NCI-H69 (cell line): ENCODE results near the gene HKDC1.
"Not testable (repeated sequence)": the region's sequence is repeated elsewhere in the genome, so short reads cannot be mapped to it uniquely, and the experiment has no call there.

Experiments
- DNase-seq: peaks from one replicate; lab custom pipeline; 2025; lab: John Stamatoyannopoulos, UW

HKDC1 gene

DNA sequence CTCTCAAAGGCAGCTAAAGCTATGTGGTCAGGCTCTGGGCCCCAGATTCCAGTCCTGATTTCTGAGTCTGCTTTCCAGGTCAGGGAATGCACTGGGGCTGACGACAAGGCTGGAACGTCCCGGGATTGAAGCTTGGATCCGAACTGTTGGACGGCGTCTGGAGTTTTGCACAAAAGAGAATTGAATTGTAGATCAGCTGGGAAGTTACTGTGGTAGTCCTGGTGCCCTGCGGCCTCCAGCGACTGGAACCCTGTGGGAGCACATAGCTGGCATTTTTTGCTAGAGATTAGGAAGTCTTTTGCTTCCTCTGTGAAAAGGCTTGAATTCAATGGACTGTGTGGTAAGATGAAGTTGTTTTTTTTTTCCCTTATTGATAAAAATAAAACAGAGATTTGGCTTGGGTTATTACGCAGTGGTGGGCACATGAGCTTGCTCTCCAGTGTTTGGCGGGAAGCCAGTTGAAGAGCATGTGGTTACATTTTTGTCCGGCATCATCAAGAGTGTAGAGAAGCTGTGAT, 58.4 kb downstream of the HKDC1 start, which contains the start of gene HK1:
TSS of gene HK1 (plus strand) at position 51 of the 518 bp plus-strand sequence.
- no peak for DNase-seq

DNA sequence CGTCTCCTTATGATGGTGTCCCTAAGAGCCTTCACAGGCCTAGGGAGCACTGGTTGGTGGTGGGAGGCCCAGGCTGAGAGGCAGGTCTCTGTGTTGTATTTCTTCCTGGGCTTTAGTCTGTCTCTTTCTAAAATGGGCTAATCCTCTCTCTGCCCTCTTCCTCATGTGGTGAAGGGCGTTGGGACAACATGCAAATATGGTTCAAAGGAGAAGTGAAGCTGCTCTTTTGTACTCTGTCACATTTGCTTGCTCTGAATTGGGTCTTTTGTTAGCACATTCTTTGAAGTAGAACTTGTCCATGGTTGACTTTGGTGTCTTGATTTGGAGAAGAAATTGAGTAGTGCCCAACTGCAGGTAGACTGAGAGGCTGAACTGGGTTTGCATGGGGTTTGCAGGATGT, 59.0 kb downstream of the HKDC1 start:
- DNase-seq: no peak

DNA sequence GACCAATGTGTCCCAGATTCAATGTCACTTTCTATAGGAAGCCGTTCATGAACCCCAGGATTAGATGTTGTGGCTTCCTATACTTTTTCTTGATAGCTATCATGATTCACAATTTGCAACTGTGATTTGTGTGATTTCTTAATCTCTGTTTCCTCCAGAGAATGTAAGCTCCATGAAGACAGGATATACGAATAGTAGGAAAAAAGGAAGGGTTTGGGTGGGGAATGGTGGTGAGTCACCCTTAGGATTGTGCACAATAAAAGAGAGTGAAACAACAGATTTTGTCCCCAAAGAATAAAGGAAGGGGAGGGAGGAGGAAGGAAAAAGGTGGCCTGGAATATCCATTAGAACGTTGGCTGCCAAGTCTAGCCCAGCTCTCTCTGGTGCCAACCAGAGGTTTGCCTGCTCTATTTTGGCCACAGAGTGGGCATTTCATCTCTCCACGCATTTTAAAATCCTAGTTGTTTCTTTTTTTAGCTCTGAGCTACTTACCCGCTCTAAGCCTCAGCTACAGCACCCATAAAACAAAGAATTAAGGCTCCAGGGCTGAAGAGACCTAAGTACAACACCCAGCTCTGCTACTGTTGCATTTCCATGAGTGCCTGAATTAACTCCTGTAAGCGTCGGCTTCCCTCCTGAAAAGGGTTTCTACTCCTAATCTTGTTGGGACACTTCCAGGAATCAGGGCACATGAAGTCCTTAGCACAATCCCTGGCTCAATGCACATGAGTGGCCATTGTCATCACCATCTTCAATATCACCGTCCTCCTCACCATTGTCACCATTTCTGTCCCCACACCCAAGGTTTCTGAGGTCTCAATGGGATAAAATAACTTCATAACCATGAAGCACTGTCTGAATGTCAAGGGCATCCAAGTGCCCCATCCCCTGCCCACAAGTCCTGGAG, 61.6 kb downstream of the HKDC1 start:
- no peak for DNase-seq

DNA sequence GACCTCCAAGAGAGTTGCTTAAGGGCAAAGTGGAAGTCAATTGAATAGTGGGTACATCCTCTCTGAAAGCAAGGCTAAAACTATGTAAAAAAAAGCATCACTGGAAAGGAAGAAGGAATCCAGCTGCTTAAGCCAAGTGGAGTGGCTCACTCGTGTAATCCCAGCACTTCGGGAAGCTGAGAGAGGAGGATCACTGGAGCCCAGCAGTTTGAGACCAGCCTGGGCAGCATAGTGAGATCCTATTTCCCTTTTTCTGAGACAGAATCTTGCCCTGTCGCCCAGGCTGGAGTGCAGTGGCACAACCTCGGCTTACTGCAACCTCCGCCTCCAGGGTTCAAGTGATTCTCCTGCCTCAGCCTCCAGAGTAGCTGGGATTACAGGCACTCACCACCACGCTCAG, 64.3 kb downstream of the HKDC1 start:
- not testable (repeated sequence) for DNase-seq

DNA sequence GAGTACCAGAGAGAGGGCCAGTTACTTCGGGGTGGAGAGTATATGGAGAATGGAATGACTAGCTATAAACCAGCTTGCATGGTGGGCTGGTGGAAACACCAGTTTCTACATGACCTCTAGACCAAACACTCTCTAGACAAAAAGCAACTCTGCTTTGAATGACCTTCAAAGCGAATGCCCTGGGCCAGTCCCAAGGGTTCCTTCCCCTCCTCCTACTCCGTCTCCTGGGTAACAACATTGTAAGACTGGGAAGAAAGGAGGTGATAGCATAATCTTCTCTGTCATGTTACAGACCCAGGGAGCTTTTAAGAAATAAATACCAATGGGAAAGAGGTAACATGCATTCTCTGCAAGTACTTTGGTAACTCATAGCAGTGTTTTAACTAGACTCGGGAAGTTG, 65.6 kb downstream of the HKDC1 start:
- DNase-seq: no peak

DNA sequence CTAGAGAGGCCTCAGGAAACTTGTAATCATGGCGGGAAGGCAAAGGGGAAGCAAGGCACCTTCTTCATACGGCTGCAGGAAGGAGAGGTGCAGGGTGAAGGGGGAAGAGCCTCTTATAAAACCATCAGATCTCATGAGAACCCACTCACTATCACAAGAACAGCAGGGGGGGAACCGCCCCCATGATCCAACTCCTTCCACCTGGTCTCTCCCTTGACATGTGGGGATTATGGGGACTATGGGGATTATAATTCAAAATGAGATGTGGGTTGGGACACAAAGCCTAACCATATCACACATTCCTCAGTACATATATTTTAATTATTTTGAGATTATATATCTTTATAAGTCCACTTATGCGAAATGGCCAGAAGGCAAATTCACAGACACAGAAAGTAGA, 67.0 kb downstream of the HKDC1 start:
- DNase-seq: no peak

DNA sequence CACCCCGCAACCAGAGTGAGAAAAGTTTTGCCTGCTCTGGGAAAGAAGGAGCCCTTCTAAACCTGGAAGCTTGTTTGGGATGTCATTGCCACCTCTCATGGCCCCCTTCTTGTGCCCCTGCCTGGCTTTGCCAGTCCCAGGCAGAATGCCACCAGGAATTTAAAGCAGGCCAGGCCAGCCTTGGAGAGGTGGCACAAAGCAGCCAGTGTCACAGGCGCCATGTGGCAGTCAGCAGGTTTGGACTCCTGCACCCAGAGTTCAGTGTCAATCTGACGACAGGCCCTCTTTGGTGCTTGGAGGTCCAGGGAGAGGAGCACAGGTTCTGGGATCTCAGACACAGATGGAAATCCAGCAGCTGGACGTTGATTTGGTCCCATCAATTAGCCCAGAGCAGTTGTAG, 70.9 kb downstream of the HKDC1 start:
- DNase-seq: no peak

DNA sequence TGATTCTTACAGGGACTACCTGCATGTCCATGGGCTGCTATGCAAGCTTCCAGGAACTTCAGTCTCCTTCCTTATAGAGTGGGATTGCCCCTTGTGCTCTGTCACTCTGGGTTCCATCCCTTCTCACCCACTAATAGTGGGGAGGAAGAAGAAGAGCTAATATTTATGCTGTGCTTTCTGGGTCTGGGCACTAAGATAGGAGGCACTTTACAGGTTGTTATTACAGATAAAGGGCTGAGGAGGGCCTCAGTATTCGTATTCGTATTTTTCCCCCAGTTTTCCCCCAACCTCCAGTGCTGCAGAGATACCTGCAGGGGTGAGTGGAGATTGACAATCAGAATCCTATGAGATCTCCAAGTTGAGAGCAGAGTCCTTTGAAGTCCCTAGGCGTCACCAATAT, 72.3 kb downstream of the HKDC1 start:
- no peak for DNase-seq

DNA sequence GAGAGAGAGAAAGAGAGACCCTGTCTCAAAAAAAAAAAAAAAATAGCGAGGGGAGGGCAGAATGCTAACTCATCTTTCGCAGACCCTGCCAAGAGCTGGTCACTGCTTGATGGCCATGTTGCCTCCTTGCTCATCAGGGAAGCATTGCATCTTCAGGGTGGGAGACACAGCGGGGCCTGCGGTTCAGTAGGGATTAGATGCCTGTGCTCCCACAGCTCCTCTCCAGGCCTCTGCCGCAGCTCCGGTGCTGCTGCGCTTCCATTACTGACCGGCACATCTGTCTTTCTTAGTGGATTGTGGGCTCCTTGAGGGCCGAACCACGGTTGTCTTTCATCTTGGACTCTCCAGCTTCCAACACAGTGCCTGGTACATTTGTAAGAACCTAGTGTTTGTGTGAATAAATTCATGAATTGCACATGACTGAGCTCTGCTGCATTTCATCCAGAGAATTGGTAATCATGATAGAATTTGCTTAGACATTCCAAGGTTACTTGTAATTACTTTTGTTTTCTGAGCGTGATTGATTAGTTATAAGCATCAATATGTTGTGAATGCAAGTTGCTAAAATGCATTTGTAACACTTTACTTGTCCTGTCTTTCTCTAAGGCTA, 75.0 kb downstream of the HKDC1 start:
- no peak for DNase-seq

DNA sequence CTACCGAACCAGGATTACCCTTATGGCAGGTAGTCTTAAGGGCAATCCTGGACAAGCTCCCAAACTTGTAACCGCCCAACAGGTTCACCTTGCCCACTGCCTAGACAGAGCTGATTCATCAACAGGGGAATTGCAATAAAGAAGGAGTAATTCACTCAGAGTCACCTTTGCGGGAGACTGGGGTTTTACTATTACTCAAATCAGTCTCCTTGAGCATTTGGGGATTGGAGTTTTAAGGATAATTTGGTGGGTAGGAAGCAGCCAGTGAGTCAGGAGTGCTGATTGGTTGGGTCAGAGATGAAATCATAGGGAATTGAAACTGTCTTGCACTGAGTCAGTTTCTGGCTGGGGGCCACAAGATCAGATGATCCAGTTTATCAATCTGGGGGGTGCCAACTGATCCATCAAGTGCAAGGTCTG, 83.5 kb downstream of the HKDC1 start:
- no peak for DNase-seq

DNA sequence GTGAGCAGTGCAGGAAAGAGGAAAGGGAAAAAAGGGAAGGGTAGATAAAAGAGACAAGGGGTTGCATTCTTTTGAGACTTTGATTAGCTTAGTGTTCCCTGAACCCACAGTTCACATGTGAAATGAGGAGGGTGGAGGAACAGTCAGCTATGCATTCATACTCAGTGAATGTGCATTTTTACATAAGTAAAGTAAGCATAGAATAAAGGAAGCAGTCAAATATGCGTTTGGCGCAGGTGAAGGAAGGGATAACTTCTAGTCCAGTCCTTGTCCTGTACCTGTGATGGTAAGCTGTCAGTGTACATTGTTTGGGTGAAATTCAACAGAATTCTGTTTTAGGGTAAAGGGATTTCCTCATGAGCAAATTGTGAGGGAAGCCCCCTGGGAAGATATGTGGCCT, 86.3 kb downstream of the HKDC1 start:
- no peak for DNase-seq

DNA sequence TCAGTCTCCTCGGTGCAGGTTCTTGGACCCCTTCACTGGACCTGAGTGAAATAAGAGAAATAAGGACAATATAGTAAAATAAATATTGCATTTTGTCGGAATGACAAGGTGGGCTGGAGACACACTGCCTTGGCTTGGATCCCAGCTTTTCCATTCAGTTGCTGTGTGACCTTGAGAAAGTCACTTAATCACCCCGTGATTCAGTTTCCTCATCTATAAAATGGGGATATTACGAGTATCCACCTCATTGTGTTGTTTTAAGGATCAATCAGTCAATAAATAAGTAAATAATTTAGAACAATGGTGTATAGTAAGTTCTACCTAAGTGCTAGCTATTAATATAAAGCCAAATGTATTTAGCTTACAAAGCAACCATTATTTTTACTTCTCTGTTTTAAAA, 87.3 kb downstream of the HKDC1 start:
- DNase-seq: no peak

DNA sequence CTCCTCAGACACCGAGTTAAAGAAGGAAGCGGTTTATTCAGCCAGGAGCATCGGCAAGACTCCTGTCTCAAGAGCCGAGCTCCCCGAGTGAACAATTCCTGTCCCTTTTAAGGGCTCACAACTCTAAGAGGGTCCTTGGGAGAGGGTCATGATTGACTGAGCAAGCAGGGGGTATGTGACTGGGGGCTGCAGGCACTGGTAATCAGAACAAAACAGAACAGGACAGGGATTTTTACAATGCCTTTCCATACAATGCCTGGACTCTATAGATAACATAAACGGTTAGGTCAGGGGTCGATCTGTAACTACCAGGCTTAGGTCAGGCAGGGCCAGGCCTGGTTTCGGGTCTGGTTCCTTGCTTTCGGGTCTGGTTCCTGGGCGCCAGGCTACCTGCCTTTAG, 88.2 kb downstream of the HKDC1 start:
- DNase-seq: not testable (repeated sequence)

DNA sequence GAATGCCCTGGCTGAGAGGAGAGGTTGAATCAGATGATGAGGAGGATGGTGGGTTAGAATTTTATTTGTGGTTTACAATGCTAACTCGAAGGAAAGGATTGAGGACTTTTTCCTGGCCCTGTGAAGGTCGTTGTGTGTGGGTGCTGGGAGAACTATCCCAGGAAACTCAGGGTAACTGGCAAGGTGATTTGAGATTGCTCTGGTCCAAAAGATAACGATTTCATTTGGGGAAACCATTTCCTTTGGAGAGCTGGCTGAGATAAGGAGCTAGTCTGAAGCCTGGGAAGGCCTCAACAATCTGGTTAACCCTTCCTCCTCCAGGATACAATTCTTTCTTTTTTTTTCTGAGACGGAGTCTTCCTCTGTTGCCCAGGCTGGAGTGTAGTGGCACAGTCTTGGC, 91.2 kb downstream of the HKDC1 start:
- DNase-seq: no peak

DNA sequence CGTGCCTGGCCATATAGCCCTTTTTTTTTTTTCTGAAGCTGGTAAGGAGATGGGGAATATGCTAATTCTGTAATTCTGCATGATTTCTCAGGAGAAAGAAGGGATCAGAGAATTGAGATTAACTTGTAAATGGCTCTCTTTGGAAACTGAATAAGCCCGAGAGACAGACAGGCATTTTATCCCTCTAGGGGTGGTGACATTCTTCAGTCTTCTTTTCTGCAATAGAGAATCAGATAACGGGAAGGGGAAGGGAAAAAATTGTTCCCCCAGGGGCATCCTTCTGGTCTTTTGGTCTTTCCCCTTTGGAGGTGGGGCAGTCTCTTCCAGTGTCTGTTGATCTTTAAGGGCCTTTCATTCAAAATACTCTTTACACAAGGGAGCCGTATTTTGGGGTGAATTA, 92.4 kb downstream of the HKDC1 start:
- no peak for DNase-seq

DNA sequence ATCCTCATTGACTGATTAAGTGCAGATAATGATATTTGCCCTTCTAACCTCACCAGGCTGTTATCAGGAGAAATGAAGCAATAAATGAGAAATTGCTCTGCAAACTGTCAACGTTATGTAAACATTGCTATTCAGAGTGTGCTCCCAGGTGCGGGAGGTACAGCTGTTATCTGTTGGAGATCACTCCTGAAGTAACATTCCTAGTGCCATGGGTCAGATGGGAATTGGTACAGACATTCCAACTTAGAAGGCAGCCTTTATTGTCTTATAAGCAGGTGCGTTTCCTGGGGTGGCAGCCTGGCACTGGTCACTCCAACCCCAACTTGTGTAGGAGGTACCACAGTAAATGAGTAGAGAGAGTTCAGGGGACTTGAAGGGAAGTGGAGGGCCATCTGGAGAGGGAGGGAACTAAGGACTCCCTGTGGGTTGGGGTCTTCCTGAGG, 95.0 kb downstream of the HKDC1 start:
- no peak for DNase-seq

DNA sequence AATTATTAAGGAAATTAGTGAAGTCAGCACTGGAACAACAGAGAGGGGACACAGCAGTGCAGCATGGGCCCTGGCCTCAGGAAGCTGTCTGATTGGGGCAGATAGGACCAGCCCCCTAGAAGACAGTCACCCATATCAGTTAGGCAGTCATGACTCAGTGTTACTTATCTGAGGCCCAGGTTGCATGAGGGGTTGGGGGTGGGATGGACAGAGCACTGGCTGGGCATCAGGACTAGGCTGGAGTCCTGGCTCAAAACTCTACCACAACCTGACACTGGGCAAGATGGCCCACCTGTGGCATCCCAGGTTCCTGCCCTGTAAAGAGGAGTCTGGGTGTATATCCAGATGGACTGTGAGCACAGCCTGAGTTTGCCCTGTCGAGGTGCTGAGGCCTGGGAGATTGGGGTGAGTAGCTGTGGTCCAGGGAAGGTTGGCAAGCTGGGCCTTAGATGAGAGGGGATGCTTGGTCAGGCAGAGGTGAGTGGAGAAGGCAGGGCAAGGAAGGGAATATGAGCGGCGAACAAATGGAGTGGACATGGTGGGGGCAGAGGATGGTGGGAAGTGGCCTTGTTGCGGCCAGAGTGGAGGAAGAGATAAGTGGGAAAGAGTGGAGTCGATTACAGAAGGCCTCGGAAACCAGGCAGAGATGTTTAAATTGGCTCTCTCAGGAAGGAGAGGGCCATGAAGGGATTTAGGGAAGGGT, 95.6 kb downstream of the HKDC1 start:
- DNase-seq: no peak

DNA sequence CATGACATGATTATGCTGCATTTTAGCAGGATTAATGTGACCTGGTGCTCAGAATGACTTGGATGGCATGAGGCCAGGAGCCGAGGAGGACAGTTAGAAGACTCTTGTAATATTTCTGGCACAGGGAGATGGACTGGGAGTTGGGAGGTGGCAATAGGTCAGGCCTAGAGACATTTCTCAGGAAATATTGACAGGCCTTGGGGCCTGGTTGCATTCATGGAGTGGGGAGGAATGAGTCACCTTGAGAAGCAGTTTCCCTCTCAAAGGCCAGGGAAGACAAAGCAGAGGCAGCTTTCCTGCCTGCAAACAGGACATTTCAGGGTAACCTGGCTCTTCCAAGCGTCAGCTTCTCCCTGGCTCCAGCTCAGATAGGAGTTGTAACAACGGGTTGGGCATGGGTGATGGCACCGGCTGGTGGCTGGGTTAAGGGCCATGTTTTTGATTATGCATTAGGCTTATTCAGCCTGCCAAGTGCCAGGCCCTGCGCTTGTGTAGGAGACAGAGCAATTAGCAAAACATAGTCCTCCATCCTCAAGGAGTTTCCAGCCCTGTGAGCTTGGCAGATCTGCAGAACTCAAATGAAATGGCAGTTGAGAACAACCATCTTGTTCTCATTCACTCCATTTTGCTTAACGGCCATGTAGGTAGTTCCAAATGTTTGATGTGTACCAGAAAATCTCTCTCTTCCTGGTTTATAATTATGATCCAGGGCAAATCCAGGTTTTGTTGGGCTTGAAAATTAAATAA, 96.4 kb downstream of the HKDC1 start:
- DNase-seq: no peak
